Measurements from ENCODE around the gene IMMP2L. TPM values are rescaled to one million over a fixed set of nuclear protein-coding genes. Genes with fewer than 3 reads are reported as not detected.
"Not testable (repeated sequence)": the region's sequence is repeated elsewhere in the genome, so short reads cannot be mapped to it uniquely, and the experiment has no call there.

IMMP2L gene
- polyA plus RNA-seq, 3 donors = 41.3 to 49.8 (median 43.0) TPM

DNA sequence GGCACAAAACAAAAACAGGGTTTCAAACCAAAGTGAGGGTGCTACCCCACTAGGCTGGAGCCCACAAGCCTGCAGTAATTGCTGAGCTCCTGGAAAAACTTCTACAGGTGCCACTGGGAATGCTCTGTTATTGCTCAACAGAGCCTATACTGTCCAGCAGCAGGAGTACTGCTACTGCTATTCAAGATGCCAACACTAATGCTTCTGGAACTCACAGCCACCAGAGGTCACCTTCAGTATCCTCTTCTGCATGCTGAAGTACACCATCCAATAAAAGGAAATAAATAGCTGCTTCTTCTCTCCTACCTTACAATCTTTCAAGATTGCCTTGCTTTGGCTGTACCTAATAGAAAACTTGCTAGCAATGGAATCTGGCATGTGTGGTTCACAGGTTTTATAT lies 249.3 kb downstream of the IMMP2L start:
- DNase-seq (ENCODE audit: extremely low read depth in 1 of 11, low read depth in 9 of 11, low spot score in 4 of 11) = no peak

DNA sequence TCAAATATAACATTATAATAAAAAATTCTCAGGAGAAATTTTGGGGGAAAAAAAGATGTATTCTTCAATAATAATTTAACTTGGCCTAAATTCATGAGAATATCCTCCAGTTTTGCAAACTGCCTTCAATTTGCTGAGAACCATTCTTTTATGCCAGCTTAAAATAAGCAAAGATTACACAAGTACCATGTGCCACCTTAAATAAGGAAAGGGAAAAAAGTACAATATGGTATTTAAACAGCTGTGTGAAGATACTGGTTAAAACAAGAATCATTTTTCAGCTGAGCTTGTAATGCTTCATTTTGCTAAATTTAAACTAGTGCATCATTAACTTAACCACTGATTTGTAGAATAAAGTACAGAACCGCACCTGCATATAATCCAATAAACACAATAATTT lies 253.6 kb downstream of the IMMP2L start:
- DNase-seq (ENCODE audit: extremely low read depth in 1 of 11, low read depth in 9 of 11, low spot score in 4 of 11) = no peak

DNA sequence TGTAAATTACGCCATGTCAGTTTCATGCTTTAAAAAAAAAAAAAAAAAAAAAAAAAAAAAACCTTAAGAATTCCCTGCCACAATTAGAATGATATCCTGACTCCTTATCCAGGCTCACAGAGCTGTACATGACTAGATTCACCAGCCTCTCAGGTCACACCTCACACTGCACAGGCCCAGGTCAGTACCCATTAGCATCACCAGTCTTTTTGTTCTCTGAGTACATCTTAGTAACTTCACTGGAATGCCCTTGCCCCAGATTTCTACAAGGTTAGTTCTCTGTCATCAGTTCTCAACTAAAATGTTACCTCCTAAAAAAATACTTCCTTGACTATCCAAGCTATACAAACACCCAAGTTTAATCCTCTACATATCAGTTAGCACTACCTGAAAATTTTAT lies 260.4 kb downstream of the IMMP2L start:
- no peak for DNase-seq (ENCODE audit: extremely low read depth in 1 of 11, low read depth in 9 of 11, low spot score in 4 of 11)

DNA sequence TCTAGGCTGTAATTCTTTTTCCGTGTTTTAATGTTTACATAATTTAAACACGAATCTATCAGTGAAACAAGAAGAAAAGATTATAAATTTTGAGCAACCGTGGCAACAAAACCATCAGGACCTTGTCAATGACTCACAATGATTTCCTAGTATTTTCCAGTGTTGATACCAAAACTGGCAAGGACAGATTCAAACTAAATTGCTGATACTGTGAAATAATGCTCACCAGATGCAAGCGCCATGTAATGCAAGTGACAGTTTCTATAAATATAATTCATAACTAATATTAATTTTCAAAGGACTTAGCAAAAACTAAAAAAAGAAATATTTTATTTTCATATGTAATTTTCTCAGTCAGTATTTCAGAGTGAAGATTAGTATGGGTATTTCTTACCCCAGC lies 267.8 kb downstream of the IMMP2L start:
- DNase-seq (ENCODE audit: extremely low read depth in 1 of 11, low read depth in 9 of 11, low spot score in 4 of 11) = no peak

DNA sequence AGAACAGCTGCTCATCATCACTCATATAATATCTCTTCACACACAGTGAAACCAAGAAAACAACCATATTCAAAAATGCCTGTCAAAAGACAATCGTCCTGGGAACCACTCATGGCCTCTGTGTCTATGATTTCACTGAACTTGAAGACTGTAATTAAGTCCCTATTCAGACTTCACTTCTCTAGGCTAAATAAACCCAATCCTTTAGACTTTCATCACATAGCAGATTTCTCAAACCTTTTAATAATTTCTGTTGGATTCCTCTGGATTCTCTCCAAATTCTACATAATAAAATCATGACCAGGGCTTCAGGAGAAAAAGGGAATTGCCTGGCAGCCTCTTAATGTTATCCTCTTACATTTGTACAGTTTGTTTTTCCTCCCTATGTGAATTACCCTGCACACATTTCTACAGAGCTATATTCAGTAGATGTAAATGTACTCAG lies 270.2 kb downstream of the IMMP2L start:
- DNase-seq (ENCODE audit: extremely low read depth in 1 of 11, low read depth in 9 of 11, low spot score in 4 of 11) = no peak

DNA sequence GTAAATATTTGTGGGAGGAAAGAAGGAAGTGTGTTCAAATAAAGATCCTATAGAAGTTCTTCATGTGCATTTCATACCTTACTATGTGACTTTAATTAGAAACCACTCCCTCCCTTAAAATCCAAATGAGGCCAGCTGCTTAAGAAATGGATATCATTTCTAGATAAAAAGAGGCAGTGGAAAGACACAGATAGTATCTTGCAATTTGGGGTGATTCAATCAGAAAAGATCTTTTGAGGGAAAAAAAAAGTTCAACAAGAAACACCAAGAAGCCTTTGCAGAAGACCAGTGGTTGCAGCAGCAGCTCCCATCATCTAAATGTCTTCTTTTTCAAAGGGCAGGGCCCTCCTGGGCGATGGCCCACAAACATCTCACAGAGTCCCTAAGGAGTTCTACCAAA lies 271.3 kb downstream of the IMMP2L start:
- DNase-seq (ENCODE audit: extremely low read depth in 1 of 11, low read depth in 9 of 11, low spot score in 4 of 11) = no peak

DNA sequence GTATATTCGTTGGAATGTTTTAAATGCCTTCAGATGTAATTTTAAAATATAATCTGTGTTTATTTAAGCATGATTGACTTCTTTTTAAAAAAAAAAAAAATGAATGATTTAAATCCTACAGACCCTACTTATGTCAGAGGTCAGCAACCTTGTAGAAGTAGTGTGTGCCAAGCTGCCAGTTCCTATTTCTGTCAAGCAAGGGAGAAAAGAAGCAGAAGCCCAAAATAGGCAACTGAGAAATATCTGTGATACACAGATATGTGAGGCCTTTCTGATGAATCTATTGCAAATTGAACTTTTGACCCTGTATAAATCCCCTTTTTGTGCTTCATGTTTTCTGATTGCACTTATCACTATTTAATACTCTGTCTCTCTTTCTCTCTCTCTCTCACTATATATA lies 271.9 kb downstream of the IMMP2L start:
- DNase-seq (ENCODE audit: extremely low read depth in 1 of 11, low read depth in 9 of 11, low spot score in 4 of 11) = no peak

DNA sequence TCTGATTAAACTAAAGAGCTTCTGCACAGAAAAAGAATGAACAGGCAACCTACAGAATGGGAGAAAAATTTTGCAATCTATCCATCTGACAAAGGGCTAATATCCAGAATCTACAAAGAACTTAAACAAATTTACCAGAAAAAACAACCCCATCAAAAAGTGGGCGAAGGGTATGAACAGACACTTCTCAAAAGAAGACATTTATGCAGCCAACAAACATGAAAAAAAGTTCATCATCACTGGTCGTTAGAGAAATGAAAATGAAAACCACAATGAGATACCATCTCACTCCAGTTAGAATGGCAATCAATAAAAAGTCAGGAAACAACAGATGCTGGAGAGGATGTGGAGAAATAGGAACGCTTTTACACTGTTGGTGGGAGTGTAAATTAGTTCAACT lies 273.9 kb downstream of the IMMP2L start:
- not testable (repeated sequence) for DNase-seq (ENCODE audit: extremely low read depth in 1 of 11, low read depth in 9 of 11, low spot score in 4 of 11)

DNA sequence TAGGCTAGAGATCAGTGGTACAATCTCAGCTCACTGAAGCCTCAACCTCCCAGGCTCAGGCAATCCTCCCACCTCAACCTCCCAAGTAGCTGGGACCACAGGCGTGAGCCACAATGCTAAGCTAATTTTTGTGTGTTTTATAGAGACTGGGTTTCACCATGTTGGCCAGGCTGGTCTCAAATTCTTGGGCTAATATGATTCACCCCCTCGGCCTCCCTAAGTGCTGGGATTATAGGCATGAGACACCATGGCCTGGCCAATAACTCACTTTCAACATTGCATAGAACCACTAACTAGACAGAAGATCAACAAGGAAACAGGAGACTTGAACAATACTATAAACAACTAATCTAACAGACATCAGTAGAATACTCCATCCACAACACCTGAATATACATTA lies 279.7 kb downstream of the IMMP2L start:
- no peak for DNase-seq (ENCODE audit: extremely low read depth in 1 of 11, low read depth in 9 of 11, low spot score in 4 of 11)

DNA sequence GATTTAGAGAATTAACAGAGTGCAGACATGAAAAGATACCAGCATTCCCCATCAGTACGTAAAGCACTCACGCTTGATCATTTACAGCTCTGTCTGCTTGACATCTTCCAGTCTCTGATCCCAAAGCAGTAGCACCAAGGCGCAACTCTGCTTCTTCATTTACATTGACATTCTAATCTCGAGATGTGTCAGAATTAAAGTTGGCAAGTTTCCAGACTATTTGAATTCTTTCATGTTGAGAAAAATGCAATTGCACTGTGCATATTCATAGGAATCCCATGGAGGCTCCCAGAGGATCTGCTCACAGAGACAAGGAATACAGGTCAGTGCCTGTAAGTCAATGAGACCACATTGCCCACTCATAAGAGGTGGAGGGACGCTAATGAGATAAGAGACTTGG lies 287.4 kb downstream of the IMMP2L start:
- DNase-seq (ENCODE audit: extremely low read depth in 1 of 11, low read depth in 9 of 11, low spot score in 4 of 11) = no peak

DNA sequence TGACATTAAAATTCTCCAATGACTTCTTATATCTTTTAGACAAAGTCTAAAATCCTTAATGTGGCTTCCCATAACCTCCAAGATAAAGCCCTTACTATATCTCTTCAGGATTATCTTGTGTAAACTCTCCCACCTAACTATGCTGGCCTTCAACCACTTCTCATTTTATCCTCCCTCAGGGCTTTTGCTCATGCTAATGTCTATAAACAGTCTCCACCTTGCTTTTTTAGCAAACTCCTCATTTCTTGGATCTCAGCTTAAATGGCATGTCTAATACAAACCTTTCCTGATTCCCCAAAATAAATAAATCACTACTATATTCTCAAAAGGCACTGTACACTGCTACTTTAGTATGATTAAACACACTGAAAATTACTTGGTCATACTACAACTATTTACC lies 290.2 kb downstream of the IMMP2L start:
- DNase-seq (ENCODE audit: extremely low read depth in 1 of 11, low read depth in 9 of 11, low spot score in 4 of 11) = no peak

DNA sequence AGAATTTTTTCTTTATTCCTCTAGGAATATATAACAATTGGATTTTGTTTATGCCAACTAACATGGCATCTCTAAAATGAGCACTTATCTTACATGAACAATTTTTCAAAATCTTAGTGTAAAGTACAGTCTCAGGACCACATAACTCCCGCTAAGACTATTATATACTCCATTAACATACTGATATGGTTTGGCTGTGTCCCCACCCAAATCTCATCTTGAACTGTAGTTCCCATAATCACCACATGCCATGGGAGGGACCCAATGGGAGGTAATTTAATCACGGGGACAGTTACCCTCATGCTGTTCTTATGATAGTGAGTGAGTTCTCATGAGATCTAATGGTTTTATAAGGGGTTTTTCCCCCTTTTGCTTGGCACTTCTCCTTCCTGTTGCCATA lies 291.5 kb downstream of the IMMP2L start:
- DNase-seq (ENCODE audit: extremely low read depth in 1 of 11, low read depth in 9 of 11, low spot score in 4 of 11) = not testable (repeated sequence)

DNA sequence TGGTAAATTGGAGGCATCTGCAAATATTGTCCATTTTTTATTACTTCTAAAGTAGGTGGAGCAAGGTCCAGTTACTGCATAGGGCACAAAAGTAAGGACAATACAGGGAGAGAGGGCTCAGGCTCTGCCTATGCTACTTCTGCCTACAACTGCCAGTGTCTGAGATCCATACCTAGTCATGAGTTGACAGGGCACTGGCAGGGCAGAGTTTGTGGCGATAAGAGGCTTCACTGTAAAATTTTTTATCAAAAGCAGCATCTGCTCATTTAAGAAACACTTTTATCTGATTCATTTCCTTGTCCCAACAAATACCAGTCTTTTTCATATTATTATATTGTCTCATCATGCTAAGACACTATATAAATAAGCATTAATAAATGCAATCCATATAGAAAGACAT lies 293.4 kb downstream of the IMMP2L start:
- DNase-seq (ENCODE audit: extremely low read depth in 1 of 11, low read depth in 9 of 11, low spot score in 4 of 11) = no peak

DNA sequence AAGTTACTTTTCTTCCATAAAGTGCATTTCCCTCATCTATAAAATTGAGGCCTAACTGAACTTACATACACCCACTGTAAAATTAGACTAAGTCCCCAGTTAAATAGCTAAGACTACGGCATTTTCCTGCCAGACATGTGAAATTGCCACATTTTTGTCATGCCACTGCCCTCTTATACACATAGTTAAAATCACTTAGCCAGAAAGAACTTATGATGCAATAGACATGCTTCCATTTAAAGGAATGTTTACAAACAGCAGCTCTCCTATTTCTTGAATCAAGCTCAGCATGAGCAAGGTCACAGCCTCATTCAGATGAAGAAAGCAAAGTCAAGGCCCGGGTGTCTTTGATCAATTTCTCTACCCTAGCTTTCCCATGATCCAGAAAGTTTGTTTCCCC lies 295.7 kb downstream of the IMMP2L start:
- DNase-seq (ENCODE audit: extremely low read depth in 1 of 11, low read depth in 9 of 11, low spot score in 4 of 11) = no peak

DNA sequence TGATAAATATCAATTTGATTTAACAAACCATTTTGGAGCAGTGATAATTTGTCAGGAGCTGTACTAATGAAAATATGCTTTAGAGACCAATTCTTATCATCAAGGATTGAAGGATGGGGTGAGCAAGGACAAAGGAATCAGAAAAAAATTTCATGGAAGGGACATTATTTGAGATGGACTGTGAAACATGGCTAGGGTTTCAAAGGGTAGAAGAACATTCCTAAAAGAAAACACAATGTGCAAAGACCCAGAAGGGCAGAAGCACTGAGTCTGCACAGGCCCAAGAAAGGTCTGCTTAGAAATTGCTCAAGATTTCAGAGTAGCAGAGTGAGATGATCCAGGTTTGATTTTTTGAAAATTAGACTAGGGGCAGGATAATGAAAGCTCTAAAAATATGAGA lies 296.9 kb downstream of the IMMP2L start:
- no peak for DNase-seq (ENCODE audit: extremely low read depth in 1 of 11, low read depth in 9 of 11, low spot score in 4 of 11)

DNA sequence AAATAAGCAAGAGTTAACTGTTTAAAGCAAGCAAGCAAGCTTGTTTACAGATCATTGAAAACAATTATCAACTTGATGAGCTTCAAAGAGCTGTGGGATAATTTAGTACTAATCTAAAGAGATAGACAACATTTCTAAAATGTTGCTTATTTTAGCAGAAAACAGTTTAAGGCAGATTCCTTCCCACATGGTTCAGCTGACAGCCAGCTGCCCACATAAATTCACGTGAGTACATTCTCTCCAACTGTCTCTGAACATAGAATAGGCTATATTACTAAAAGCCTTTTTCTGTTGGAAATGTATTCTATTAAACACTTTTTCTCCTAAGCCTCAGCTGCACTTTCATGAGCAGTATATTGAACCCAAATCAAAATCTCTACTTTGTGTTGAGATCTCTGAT lies 297.3 kb downstream of the IMMP2L start:
- DNase-seq (ENCODE audit: extremely low read depth in 1 of 11, low read depth in 9 of 11, low spot score in 4 of 11) = no peak

DNA sequence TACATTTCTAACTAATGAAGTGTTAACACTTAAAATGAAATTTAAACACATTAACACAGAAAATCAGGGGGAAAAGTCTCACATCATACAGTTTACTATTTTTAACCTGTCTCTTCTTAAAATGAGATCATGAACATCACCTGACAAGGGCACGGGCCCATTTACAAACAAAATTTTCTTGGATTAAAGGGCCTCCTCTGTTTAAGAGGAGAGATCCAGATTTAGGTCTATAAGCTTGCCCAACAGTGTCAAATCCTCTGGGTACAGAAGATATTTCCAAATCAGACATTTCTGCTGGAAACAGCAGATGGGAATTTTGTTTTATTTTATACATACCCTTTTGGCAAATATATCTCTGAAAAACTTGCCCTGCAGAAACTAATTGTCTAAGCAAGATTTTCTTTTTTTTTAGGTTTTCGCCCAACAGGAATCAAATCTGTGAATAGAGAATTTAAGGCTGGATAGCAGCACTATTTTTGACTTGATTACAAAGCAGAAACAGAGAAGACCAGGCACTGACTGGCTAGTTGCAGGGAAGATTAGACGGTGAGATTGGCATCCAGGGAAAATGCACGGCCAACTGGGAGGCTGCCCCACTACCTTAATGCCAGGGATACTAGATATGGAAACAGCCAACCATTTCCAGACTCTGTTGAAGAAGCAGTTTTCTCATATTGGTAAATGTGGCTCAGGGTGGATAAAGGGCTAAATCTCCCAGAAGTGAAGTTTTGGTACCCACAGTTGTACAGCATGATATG lies 298.0 kb downstream of the IMMP2L start:
- DNase-seq (ENCODE audit: extremely low read depth in 1 of 11, low read depth in 9 of 11, low spot score in 4 of 11) = no peak

DNA sequence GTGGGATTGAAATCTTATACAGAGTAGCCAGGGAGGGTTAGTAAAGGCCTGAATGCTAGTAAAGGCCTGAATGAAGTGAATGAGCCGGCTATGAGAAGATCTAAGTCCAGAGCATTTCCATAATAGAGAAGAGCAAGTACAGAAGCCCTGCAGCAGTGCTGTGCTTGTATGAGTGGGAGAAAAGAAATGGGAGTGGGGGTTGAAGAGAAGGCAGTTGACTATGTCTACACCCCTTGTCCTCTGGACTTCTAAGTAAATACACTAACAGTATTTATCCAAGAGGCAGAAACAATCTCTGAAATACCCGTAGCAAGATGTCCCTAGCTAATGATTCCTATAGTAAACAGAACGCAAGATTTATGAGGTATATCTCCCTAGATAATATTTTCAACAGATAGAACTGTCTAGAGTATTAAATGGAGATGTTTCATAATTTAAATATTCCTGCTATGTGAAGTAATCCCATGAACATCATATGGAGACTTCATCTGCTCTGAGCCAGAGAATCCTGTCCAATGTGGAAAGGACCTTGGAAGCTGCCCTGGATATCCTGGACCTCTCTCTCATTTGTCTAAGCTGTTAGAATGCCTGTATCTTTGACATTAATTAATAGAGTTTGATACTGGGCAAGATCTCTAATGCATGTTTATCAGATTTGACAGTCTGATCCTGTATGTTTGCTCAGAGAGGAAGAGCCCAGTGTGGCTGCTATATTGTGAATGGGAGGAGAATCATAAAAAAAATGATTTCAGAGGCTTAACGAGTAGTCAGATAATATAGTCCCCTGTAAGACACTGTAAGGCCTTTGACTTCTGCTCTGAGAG lies 299.8 kb downstream of the IMMP2L start:
- no peak for DNase-seq (ENCODE audit: extremely low read depth in 1 of 11, low read depth in 9 of 11, low spot score in 4 of 11)

DNA sequence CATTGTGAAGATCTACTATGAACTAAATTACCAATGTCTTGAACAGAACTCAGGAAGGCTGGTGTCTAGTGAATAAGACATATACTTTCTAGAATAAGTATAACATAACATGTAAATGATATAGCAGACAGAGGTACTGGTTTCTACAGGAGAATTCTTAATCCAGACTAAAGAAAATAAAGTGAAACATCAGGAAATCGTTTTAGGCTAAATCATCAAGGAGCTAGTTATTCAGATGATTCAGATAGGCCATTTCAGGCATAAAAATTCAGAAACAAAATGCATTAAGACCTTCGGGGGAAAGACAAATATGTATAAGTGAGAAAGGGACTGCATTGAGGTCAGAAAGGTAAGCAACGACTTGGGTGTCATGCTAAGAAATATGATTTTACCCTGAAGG lies 300.8 kb downstream of the IMMP2L start:
- DNase-seq (ENCODE audit: extremely low read depth in 1 of 11, low read depth in 9 of 11, low spot score in 4 of 11) = no peak

DNA sequence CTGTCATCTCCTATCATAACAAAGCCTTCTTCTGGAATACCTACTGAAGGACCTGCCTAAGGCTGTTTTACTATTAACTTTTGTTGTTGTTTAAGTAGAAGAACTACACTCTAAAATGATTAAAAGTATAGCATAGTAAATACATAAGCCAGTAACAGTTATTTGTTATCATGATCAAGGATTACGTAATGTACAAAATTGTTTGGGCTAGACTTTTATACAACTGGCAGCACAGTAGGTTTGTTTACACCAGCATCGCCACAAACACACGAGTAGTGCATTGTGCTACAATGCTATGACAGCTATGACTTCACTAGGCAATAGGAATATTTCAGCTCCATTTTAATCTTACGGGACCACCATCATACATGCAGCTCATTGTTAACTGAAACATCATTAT lies 302.3 kb downstream of the IMMP2L start:
- no peak for DNase-seq (ENCODE audit: extremely low read depth in 1 of 11, low read depth in 9 of 11, low spot score in 4 of 11)

DNA sequence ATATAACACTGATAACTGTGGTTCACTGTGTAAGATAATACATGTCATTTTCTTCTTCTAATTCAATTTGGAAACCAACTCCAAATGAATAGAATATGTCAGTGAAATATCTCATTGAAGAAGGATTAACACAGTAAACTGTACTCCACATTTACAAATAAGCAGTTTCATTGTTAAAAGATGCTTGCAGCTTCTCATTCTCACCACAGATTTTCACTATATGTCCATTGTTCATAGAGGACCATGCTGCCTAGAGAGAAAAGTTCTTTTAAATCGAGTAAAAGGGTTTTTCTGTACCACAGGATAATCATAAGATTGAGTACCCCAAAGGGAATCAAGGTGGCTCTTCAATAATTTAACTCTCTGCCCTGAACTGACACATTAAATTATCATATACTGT lies 305.9 kb downstream of the IMMP2L start:
- no peak for DNase-seq (ENCODE audit: extremely low read depth in 1 of 11, low read depth in 9 of 11, low spot score in 4 of 11)

Measured in renal cortex interstitium (tissue), 11 donors.